SU-DHL-6 (cell line): Measurements from ENCODE around the gene SLC2A2.

Source experiments
- H2AFZ ChIP-seq: fragments of 200-600 bp; sonication (generic); 2 replicates; pipeline ENCODE4 v1.6.1; 2014; ENCODE audit warnings: low read depth, mild to moderate bottlenecking, moderate library complexity, mixed read lengths, antibody characterized with exemption, low read length; ENCODE audit not compliant: severe bottlenecking
- H3F3A ChIP-seq: fragments of 200-600 bp; shearing (Covaris generic); 2 replicates; pipeline ENCODE4 v1.6.0; 2016; ENCODE audit warnings: antibody characterized with exemption, mild to moderate bottlenecking; ENCODE audit not compliant: insufficient read depth
- H3K27ac ChIP-seq: fragments of 200-600 bp; sonication (generic); 2 replicates; pipeline ENCODE4 v1.5.1; 2016; ENCODE audit warnings: low read depth, mild to moderate bottlenecking, low read length, moderate library complexity, mixed read lengths
- H3K27me3 ChIP-seq: fragments of 200-600 bp; sonication (generic), shearing (Covaris generic); 2 replicates; pipeline ENCODE4 v1.6.0; 2014; ENCODE audit warnings: mild to moderate bottlenecking, low read length
- H3K36me3 ChIP-seq: fragments of 200-600 bp; sonication (generic); 2 replicates; pipeline ENCODE4 v1.6.1; 2014; ENCODE audit warnings: mild to moderate bottlenecking, low read length, mixed read lengths
- H3K4me2 ChIP-seq: fragments of 300-600, 200-600 bp; shearing (Covaris generic), sonication (generic); 2 replicates; pipeline ENCODE4 v1.6.0; 2014; ENCODE audit warnings: low read length, low read depth, mild to moderate bottlenecking; ENCODE audit not compliant: poor library complexity, severe bottlenecking
- H3K4me3 ChIP-seq: fragments of 200-600 bp; sonication (generic); 2 replicates; pipeline ENCODE4 v1.5.1; 2014; ENCODE audit warnings: antibody characterized with exemption, low read length, mild to moderate bottlenecking, mixed read lengths; ENCODE audit not compliant: insufficient read depth, poor library complexity, severe bottlenecking
- H3K79me2 ChIP-seq: fragments of 200-600 bp; sonication (generic); 2 replicates; pipeline ENCODE4 v1.6.1; 2014; ENCODE audit warnings: mild to moderate bottlenecking, low read length, moderate library complexity; ENCODE audit not compliant: insufficient read depth
- H3K9ac ChIP-seq: fragments of 200-600 bp; sonication (generic); 2 replicates; pipeline ENCODE4 v1.7.0; 2014; ENCODE audit warnings: mild to moderate bottlenecking, low read length
- H3K9me2 ChIP-seq: fragments of 200-600 bp; sonication (generic); replicated peaks from 2 replicates; pipeline ENCODE4 v1.6.1; 2014; ENCODE audit warnings: low read length; ENCODE audit not compliant: insufficient read depth
- H3K9me3 ChIP-seq: fragments of 200-600 bp; sonication (generic); 2 replicates; pipeline ENCODE4 v1.6.1; 2014; ENCODE audit warnings: low read length, mixed read lengths; ENCODE audit not compliant: insufficient read depth
- H4K20me1 ChIP-seq: fragments of 200-600 bp; sonication (generic); 2 replicates; pipeline ENCODE4 v1.6.1; 2014; ENCODE audit warnings: low read depth, mild to moderate bottlenecking, antibody characterized with exemption, low read length, moderate library complexity, mixed read lengths
- EZH2phosphoT487 ChIP-seq: fragments of 200-600 bp; sonication (generic), shearing (Covaris generic); conservative IDR thresholded peaks from 2 replicates; pipeline ENCODE4 v1.6.1; 2018; ENCODE audit warnings: mild to moderate bottlenecking, antibody characterized with exemption, low read length, moderate library complexity, mixed read lengths
- TF ChIP-seq, protein P1 (sequence below): fragments of 200-600 bp; sonication (generic); IDR thresholded peaks from one replicate; pipeline ENCODE4 v1.5.1; 2017; ENCODE audit warnings: antibody characterized with exemption, mild to moderate bottlenecking, low read length, moderate library complexity; ENCODE audit not compliant: insufficient read depth, poor library complexity, severe bottlenecking

Gene SLC2A2

GRCh38 chr3:171044384-171044783 is 17.9 kb upstream of the SLC2A2 start:
- Histone ChIP-seq H3K27ac (no peak overlapping the region), H2AFZ (no peak overlapping the region)
- TF ChIP-seq EZH2phosphoT487, result no peak
- TF ChIP-seq, protein P1, sequence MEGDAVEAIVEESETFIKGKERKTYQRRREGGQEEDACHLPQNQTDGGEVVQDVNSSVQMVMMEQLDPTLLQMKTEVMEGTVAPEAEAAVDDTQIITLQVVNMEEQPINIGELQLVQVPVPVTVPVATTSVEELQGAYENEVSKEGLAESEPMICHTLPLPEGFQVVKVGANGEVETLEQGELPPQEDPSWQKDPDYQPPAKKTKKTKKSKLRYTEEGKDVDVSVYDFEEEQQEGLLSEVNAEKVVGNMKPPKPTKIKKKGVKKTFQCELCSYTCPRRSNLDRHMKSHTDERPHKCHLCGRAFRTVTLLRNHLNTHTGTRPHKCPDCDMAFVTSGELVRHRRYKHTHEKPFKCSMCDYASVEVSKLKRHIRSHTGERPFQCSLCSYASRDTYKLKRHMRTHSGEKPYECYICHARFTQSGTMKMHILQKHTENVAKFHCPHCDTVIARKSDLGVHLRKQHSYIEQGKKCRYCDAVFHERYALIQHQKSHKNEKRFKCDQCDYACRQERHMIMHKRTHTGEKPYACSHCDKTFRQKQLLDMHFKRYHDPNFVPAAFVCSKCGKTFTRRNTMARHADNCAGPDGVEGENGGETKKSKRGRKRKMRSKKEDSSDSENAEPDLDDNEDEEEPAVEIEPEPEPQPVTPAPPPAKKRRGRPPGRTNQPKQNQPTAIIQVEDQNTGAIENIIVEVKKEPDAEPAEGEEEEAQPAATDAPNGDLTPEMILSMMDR, result no peak

GRCh38 chr3:171039674-171040073 is 13.2 kb upstream of the SLC2A2 start:
- TF ChIP-seq, protein P1, result no peak
- no peak for TF ChIP-seq EZH2phosphoT487
- Histone ChIP-seq H2AFZ (no peak overlapping the region), H3K4me2 (no peak overlapping the region), H3K27me3 (no peaks in the 10 kb centered on the region), H3K9me3 (no peaks in the 10 kb centered on the region), H3F3A (no peaks in the 10 kb centered on the region), H3K9me2 (no peaks in the 10 kb centered on the region), H3K27ac (no peak overlapping the region), H4K20me1 (no peaks in the 10 kb centered on the region), H3K79me2 (no peaks in the 10 kb centered on the region), H3K36me3 (no peaks in the 10 kb centered on the region), H3K4me3 (no peak overlapping the region), H3K9ac (no peak overlapping the region)

More at GRCh38 chr3:171044384-171044783, 17.9 kb upstream of the SLC2A2 start:
- Histone ChIP-seq H3F3A (no peaks in the 10 kb centered on the region), H4K20me1 (no peaks in the 10 kb centered on the region), H3K4me2 (no peak overlapping the region), H3K9me2 (no peaks in the 10 kb centered on the region), H3K9me3 (no peaks in the 10 kb centered on the region), H3K4me3 (no peak overlapping the region), H3K79me2 (no peaks in the 10 kb centered on the region), H3K9ac (no peak overlapping the region), H3K27me3 (no peaks in the 10 kb centered on the region), H3K36me3 (no peaks in the 10 kb centered on the region)

- H3K9me2 ChIP-seq, result no peaks in the 10 kb centered on the region
- H4K20me1 ChIP-seq, result no peaks in the 10 kb centered on the region
- no peaks in the 10 kb centered on the region for H3K27me3 ChIP-seq
- no peak overlapping the region for H3K4me3 ChIP-seq
- TF ChIP-seq, protein P1, result no peak
- no peak for TF ChIP-seq EZH2phosphoT487
- H3K4me2 ChIP-seq, result no peak overlapping the region
- no peaks in the 10 kb centered on the region for H3K36me3 ChIP-seq
- H3F3A ChIP-seq, result no peaks in the 10 kb centered on the region
- H3K9ac ChIP-seq, result no peak overlapping the region
- H3K9me3 ChIP-seq, result no peaks in the 10 kb centered on the region
- H3K79me2 ChIP-seq, result no peaks in the 10 kb centered on the region
- no peak overlapping the region for H3K27ac ChIP-seq
- no peak overlapping the region for H2AFZ ChIP-seq
Observed at GRCh38 chr3:171038342-171038741, 11.8 kb upstream of the SLC2A2 start.
